ENCODE results near the gene RAB43.
"Not testable (repeated sequence)": the region's sequence is repeated elsewhere in the genome, so short reads cannot be mapped to it uniquely, and the experiment has no call there.

Gene RAB43

DNA sequence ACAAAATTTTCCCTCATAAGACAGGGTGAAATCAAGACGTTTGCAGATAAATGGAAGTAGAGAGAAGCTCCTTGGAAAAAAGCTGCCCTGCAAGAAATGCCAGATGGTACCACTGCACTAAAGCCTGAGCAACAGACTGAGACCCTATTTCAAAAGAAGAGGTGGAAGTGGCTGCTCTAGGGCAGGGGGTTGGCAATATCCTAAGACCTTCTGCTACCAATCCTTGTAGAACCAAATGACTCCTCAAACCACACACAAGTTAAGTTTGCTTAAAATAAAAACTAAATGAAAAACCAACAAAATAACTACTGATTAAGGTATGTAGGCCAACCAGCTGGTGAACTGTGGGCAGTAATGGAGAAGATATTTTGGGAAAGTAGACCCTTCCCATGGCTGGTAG is 21.3 kb downstream of the RAB43 start:
- intact Hi-C loops (cut with DNase I; ENCODE audit: low total_unique reads) = loop anchor here (10.0 kb wide), 1 partner anchor 125 kb away; no protein-coding TSS in a partner anchor
- H3K27ac ChIP-seq = no peak overlapping the region
- no peak for TF ChIP-seq CTCF (IDR thresholded peaks at IDR 0.05)
- no peak for DNase-seq
- H3K4me1 ChIP-seq = no peaks in the 10 kb centered on the region
- no peak overlapping the region for H3K4me3 ChIP-seq
- no peaks in the 10 kb centered on the region for H3K27me3 ChIP-seq
- H3K9me3 ChIP-seq = no peaks in the 10 kb centered on the region
- peaks cover 0 to 32% (median under 1%) of the 10 kb centered on the region in 3 donors for H3K36me3 ChIP-seq

DNA sequence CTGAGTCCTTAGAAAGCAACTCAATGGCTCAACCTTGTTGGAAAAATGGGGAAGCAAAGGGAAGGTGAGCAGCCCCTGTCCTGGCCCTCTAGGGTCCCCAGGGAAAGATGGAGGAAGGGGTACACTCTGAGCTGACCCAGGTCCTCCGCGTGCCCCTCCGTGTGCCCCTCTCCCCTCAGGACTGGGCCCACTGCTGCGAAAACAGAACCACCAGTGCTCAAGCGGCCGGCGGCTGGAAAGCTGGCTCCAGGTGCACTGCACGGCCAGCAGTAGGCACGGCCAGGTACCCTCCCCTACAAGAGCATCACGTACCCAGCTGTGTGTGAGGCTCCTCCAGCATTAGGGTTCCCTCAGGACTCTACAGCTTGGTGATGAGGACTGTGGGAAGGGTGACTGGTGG is 26.3 kb downstream of the RAB43 start:
- DNase-seq = no peak
- TF ChIP-seq CTCF (IDR thresholded peaks at IDR 0.05) = no peak
- Histone ChIP-seq H3K27ac (no peak overlapping the region), H3K4me3 (no peak overlapping the region), H3K36me3 (peaks cover 12 to 63% (median 27%) of the 10 kb centered on the region in 3 donors), H3K9me3 (no peaks in the 10 kb centered on the region), H3K27me3 (no peaks in the 10 kb centered on the region), H3K4me1 (no peaks in the 10 kb centered on the region)
- intact Hi-C loops (cut with DNase I; ENCODE audit: low total_unique reads) = loop anchor here (10.0 kb wide), 1 partner anchor 60 kb away; no protein-coding TSS in a partner anchor

DNA sequence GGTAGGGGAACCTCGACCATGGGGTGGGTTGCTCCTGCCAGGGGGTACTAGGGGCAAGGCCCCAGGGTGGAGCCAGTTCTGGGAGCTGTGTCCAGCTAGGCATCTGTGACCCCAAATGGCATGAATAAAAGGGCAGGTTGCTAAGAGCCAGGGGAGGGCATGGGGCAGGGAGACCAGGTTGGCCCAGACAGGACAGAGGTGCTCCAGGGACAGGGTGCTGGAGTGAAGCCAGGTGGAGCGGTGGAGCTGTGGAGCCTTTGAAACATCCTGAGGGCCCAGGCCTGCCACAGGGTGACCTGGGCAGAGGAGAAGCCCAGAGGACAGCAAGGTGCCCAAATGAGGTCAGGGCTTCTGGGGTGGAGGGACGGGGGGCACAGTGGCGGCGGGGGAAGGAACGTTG is 33.3 kb downstream of the RAB43 start:
- intact Hi-C loops (cut with DNase I; ENCODE audit: low total_unique reads); H3K27me3 ChIP-seq; H3K27ac ChIP-seq; H3K9me3 ChIP-seq; DNase-seq; H3K4me3 ChIP-seq: not testable (repeated sequence)
- peaks cover 4 to 14% (median 11%) of the 10 kb centered on the region in 4 donors for H3K4me1 ChIP-seq
- H3K36me3 ChIP-seq = peaks cover 5 to 23% (median 9%) of the 10 kb centered on the region in 3 donors

GRCh38 chr3:129087904-129088303 is 33.7 kb downstream of the RAB43 start:
- intact Hi-C loops (cut with DNase I; ENCODE audit: low total_unique reads) = not testable (repeated sequence)

DNA sequence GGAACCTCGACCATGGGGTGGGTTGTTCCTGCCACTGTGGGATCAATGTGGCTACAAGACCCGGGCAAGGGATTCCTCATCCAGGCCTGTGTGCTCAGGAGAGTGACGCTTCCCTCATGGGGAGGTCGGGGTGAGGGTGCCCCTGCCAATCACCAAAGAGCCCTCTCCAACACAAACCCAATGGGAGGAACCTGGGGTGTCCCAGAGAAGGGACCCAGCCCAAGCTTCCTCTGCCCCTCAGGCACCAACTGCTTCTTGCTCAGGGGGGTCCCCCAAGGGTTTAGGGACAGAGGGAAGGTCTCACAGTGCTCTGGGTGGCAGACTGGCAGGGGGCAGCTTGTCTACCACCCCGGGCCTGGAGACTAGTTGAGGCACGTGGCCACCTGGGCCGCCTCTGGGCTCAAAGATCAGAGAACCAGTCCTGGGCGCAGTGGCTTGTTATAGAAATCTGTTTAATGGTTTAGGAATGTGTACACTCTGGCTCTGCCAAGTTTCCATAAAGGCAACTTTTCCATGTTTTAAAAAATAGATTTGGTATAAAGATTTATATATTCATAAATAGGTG is 34.4 kb downstream of the RAB43 start:
- intact Hi-C loops (cut with DNase I; ENCODE audit: low total_unique reads) = no loop called here
- Histone ChIP-seq H3K36me3 (peaks cover 0 to 12% (median 2%) of the 10 kb centered on the region in 3 donors), H3K4me3 (no peak overlapping the region), H3K27ac (peak overlapping the region; percentile 59 to 71), H3K9me3 (no peaks in the 10 kb centered on the region), H3K4me1 (peaks cover 4 to 14% (median 11%) of the 10 kb centered on the region in 4 donors), H3K27me3 (no peaks in the 10 kb centered on the region)
- peak; percentile 45 to 78 for DNase-seq
- no peak for TF ChIP-seq CTCF (IDR thresholded peaks at IDR 0.05)

More at GRCh38 chr3:129087904-129088303, 33.7 kb downstream of the RAB43 start:
- Histone ChIP-seq H3K4me1 (peaks cover 4 to 14% (median 11%) of the 10 kb centered on the region in 4 donors), H3K4me3 (peak overlapping the region in 1 of 2 donors; percentile 31), H3K27ac (peak overlapping the region; percentile 41 to 71), H3K36me3 (peaks cover 1 to 19% (median 5%) of the 10 kb centered on the region in 3 donors)
- H3K27me3 ChIP-seq, H3K9me3 ChIP-seq: not testable (repeated sequence)
- DNase-seq = peak in 1 of 2 donors; percentile 72

- Histone ChIP-seq H3K36me3 (no peaks in the 10 kb centered on the region), H3K27ac (peak overlapping the region; percentile 59 to 71), H3K27me3 (no peaks in the 10 kb centered on the region), H3K4me1 (peaks cover 4 to 14% (median 11%) of the 10 kb centered on the region in 4 donors), H3K4me3 (no peak overlapping the region), H3K9me3 (no peaks in the 10 kb centered on the region)
- TF ChIP-seq CTCF (IDR thresholded peaks at IDR 0.05) = no peak
- intact Hi-C loops (cut with DNase I; ENCODE audit: low total_unique reads) = no loop called here
- DNase-seq = no peak
Measured at GRCh38 chr3:129085818-129086217, 35.8 kb downstream of the RAB43 start.
